Natural killer cell treated with Interleukin-12 subunit alpha and Interleukin-12 subunit beta and Interleukin-15 and Interleukin-18, amount 100 ng/mL, for 72 hours (primary cell): ENCODE results near the gene PHACTR2. TPM values are rescaled to one million over a fixed set of nuclear protein-coding genes. Genes with fewer than 3 reads are reported as not detected.
A peak's percentile ranks its signal among the peaks of the same experiment; 100 is the strongest.
"Not testable (repeated sequence)": the region's sequence is repeated elsewhere in the genome, so short reads cannot be mapped to it uniquely, and the experiment has no call there.

Experiments
- ATAC-seq, 2 donors: fragments of 150-1000 bp; cut with Tn5 transposase in 1 of 2; sonication (Bioruptor Pico), chemical (Tn5 transposase) in 1 of 2; 2 replicates each; pipeline ENCODE4 v1.10.0; 2021
- DNase-seq: peaks from one replicate; pipeline ENCODE4 v3.0.0; 2022; ENCODE audit warnings: low spot score
- H3K27ac Mint-ChIP-seq, 2 donors: 1 replicate in 1 of 2; 2 replicates in 1 of 2; pipeline ENCODE4 v1.8.0; 2022; ENCODE audit warnings: mixed read lengths in 2 of 2, mild to moderate bottlenecking in 1 of 2, moderate library complexity in 1 of 2
- H3K27me3 Mint-ChIP-seq, 2 donors: 1 replicate in 1 of 2; 2 replicates in 1 of 2; pipeline ENCODE4 v1.8.0; 2022; ENCODE audit warnings: mixed read lengths in 2 of 2
- H3K36me3 Mint-ChIP-seq: one replicate; pipeline ENCODE4 v1.8.0; 2022; ENCODE audit warnings: mixed read lengths
- H3K4me1 Mint-ChIP-seq, 2 donors: 1 replicate in 1 of 2; 2 replicates in 1 of 2; pipeline ENCODE4 v1.8.0; 2022; ENCODE audit warnings: low read depth in 2 of 2, mixed read lengths in 2 of 2, mild to moderate bottlenecking in 1 of 2
- H3K4me3 Mint-ChIP-seq: one replicate; pipeline ENCODE4 v1.8.0; 2022; ENCODE audit warnings: mixed read lengths
- H3K9me3 Mint-ChIP-seq: 2 replicates; pipeline ENCODE4 v1.8.0; 2022; ENCODE audit warnings: mixed read lengths
- total RNA-seq, 2 donors: library from RNA; stranded (reverse); gene quantifications; one replicate each; pipeline ENCODE4 v1.2.3, GENCODE V29; 2022

The PHACTR2 gene
- total RNA-seq, 2 donors from 2014 or later, result 19.9 to 23.6 TPM

DNA sequence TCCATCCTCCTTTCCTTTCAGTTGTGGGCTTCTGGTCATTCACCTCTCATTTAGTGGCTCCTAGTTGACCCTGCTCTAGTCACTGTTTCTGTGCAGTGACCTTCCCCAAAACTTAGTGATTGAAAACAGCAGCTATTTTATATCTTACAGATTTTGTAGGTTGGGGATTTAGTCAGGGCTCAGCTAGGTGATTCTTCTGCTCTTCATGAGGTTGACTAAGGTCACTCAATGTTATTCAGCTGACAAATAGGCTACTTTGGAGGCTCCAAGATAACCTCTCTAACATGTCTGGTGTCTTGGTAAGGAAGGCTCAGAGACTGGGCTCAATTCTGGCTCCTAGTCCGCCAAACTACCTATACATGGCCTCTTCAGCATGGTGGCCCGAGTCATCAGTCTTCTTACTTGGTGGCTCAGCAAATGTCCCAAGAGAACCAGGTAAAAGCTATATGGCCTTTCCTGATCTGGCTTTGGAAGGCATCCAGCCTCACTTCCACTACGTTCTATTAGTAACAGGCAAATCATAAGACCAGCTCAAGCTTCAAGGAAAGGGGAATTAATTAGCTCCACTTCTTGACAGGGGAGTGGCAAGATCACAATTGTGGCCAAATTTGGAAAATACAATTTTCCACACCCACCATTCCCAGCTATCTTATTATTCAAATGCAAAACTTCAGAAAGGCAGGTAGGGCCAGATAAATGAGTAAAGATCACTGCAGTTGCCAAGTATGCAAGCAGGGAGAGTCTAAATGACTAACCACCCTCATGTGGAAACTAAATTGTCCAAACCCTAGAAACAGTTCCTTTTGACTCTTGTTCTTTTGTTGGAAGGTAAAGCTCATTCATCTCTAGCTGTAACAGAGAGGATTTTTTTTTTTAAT is 114.9 kb downstream of the PHACTR2 start:
- peaks cover 27% of the 10 kb centered on the region for H3K36me3 Mint-ChIP-seq
- H3K4me3 Mint-ChIP-seq, result no peak overlapping the region
- ATAC-seq, result no peak
- H3K4me1 Mint-ChIP-seq, result no peaks in the 10 kb centered on the region
- H3K27me3 Mint-ChIP-seq, result no peaks in the 10 kb centered on the region
- H3K9me3 Mint-ChIP-seq, result peaks cover under 1% of the 10 kb centered on the region
- no peak for DNase-seq
- H3K27ac Mint-ChIP-seq, result no peak overlapping the region

DNA sequence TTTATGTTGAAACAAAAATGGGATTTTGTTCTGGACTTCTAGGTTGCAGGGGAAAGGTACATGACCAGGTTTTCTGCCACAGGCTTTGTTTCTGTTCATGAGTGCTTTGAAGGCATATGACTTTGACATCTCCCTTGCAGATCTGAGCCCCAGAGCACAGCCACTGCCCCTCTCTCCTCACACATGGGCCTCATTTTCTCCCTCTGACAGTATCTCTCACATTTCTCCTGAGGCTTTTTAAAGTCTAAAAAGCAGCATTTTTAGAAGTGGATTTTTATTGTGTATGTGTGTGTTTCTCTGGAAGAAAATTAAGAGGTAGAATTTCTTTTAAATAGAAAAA is 115.5 kb downstream of the PHACTR2 start:
- H3K27ac Mint-ChIP-seq, result no peak overlapping the region
- H3K4me3 Mint-ChIP-seq, result no peak overlapping the region
- H3K36me3 Mint-ChIP-seq, result peaks cover 33% of the 10 kb centered on the region
- H3K4me1 Mint-ChIP-seq, result no peaks in the 10 kb centered on the region
- DNase-seq (no peak), ATAC-seq (no peak)
- H3K27me3 Mint-ChIP-seq, result no peaks in the 10 kb centered on the region
- H3K9me3 Mint-ChIP-seq, result peaks cover 6% of the 10 kb centered on the region

DNA sequence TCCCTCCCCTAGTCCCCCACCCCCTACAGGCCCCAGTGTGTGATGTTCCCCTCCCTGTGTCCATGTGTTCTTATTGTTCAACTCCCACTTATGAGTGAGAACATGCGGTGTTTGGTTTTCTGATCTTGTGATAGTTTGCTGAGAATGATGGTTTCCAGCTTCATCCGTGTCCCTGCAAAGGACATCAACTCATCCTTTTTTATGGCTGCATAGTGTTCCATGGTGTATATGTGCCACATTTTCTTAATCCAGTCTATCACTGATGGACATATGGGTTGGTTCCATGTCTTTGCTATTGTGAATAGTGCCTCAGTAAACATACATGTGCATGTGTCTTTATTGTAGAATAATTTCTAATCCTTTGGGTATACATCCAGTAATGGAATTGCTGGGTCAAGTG is 118.8 kb downstream of the PHACTR2 start:
- peaks cover 30% of the 10 kb centered on the region for H3K36me3 Mint-ChIP-seq
- H3K4me1 Mint-ChIP-seq, H3K27me3 Mint-ChIP-seq, DNase-seq, ATAC-seq, H3K27ac Mint-ChIP-seq, H3K4me3 Mint-ChIP-seq: not testable (repeated sequence)
- peaks cover 13% of the 10 kb centered on the region for H3K9me3 Mint-ChIP-seq

DNA sequence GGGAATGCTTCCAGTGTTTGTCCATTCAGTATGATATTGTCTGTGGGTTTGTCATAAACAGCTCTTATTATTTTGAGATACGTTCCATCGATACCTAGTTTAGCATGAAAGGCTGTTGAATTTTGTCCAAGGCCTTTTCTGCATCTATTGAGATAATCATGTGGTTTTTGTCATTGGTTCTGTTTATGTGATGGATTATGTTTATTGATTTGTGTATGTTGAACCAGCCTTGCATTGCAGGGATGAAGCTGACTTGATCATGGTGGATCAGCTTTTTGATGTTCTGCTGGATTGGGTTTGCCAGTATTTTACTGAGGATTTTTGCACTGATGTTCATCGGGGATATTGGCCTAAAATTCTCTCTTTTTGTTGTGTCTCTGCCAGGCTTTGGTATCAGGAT is 120.7 kb downstream of the PHACTR2 start:
- H3K9me3 Mint-ChIP-seq, result peaks cover 13% of the 10 kb centered on the region
- H3K36me3 Mint-ChIP-seq, result peaks cover 22% of the 10 kb centered on the region
- not testable (repeated sequence) for H3K4me3 Mint-ChIP-seq, H3K4me1 Mint-ChIP-seq, ATAC-seq, H3K27me3 Mint-ChIP-seq, H3K27ac Mint-ChIP-seq, DNase-seq

DNA sequence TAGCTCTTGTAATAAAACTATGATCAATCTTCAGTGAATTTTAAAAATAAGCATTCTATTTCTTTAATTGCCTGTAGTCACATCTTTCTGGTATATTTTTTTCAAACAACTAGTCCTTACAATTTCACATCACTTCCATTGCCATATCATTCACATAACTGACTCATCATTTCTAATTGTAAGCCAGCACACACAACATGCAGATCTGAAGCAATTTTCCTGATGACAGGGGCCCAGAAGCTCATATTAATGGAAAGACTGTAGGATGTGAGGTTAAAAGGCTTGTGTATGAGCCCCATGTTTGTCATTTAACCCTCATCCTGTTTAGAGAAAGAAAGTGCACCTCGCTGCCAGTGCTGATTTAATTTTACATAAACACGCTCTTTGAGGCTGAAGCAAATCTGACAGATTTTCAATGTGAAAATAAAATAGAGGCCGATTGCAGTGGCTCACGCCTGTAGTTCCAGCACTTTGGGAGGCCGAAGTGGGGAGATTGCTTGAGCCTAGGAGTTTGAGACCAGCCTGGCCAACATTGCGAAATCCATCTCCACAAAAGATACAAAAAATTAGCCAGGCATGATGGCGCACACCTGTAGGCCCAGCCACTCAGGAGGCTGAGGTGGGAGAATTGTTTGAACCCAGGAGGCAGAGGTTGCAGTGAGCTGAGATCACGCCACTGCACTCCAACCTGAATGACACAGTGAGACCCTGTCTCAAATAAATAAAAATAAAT is 125.2 kb downstream of the PHACTR2 start:
- H3K4me1 Mint-ChIP-seq, result peaks cover 10 to 20% of the 10 kb centered on the region in 2 donors
- H3K27ac Mint-ChIP-seq, result no peak overlapping the region
- peaks cover 14% of the 10 kb centered on the region for H3K36me3 Mint-ChIP-seq
- no peak overlapping the region for H3K4me3 Mint-ChIP-seq
- no peaks in the 10 kb centered on the region for H3K27me3 Mint-ChIP-seq
- no peak for ATAC-seq
- peaks cover 9% of the 10 kb centered on the region for H3K9me3 Mint-ChIP-seq
- DNase-seq, result no peak

DNA sequence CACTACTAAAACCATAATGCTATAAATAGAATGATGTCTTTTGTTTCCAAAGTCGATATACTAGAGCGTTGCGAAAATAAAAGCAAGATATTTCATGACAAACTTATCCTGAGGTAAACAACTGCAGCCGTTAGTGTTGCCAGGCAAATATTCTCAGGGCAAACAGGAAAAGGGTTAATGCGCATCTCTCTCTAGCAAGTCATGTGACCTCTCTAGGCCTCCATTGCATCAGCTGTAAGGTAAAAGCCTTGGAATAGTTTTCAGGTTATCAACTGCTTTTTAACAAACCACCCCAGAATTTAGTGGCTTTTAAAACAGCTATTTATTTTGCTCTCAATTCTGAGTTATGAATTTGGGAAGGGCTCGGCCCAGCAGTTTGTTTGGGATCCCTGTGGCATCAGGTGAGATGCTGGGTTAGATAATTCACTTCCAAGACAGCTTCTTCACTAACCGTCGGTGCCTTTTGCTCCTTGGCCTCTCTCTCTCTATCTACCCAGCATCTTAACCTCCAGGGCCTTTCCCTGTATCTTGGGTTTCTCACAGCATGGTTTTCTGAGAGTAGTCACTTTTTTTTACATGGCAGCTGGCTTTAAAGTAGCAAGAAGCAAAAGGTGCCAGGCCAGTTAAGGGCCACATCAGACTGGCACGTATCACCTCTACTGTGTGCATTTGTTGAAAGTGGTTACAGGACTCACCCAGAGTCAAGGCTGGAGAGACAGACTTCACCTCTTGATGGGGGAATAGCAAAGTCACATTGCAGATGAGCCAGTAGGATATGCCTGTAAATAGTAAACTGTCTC is 126.2 kb downstream of the PHACTR2 start:
- no peak overlapping the region for H3K4me3 Mint-ChIP-seq
- H3K27ac Mint-ChIP-seq, result no peak overlapping the region
- H3K9me3 Mint-ChIP-seq, result peaks cover 7% of the 10 kb centered on the region
- H3K36me3 Mint-ChIP-seq, result peaks cover 8% of the 10 kb centered on the region
- no peaks in the 10 kb centered on the region for H3K27me3 Mint-ChIP-seq
- H3K4me1 Mint-ChIP-seq, result peaks cover 10 to 20% of the 10 kb centered on the region in 2 donors
- no peak for ATAC-seq
- no peak for DNase-seq

DNA sequence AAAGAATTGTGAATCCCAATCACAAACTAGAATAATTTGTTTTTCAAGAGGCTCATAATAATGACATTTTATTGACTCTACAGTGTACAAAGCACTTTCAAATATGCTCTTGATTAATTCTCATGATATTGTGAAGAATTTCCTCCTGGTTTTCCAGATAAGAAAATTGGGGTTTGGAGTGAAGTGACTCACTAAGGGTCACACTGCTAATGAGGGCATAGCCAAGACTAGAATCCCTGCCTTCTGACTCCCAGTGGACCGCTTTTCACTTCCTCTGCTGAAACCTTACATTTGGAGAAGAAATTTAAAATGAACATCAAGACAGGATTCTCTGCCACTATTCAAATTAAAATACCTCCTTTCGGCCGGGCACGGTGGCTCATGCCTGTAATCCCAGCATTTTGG is 127.1 kb downstream of the PHACTR2 start:
- H3K27me3 Mint-ChIP-seq, result no peaks in the 10 kb centered on the region
- H3K36me3 Mint-ChIP-seq, result no peaks in the 10 kb centered on the region
- no peaks in the 10 kb centered on the region for H3K9me3 Mint-ChIP-seq
- H3K4me1 Mint-ChIP-seq, result peaks cover 10 to 20% of the 10 kb centered on the region in 2 donors
- DNase-seq (no peak), ATAC-seq (no peak)
- no peak overlapping the region for H3K27ac Mint-ChIP-seq
- no peak overlapping the region for H3K4me3 Mint-ChIP-seq

DNA sequence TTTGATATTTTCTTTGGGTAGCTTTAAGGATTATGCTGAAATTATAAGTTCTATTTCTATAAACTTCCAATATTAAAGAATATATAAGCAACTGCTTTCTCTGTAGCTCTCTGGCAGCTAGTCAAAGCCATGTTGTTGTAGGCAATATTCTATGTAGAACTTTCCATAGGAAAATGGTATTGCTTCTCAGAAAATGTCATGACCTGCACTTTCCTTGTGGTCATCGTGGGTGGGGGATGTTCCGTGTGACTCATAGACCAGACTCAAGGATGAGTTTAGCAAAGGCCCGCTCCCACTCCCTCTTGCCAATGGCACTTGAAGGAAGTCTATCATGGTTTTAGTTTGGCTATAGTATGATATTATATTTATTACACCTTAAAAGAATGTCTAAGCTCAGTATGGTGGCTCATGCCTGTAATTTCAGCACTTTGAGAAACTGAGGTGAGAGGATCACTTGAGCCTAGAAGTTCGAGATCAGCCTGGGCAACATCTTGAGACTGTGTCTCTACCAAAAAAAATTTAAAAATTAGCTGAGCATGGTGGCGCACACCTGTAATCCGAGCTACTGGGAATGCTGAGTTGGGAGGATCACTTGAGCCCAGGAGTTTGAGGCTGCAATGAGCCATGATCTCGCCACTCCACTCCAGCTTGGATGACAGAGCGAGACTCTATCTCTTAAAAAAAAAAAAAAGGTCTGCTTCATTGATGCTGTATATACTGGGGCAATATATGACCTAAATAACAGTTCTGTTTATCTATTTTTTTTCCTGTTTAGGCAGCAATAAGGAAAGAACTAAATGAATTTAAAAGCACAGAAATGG is 128.7 kb downstream of the PHACTR2 start:
- Mint-ChIP-seq H3K27me3 (no peaks in the 10 kb centered on the region), H3K9me3 (no peaks in the 10 kb centered on the region), H3K36me3 (no peaks in the 10 kb centered on the region), H3K4me3 (no peak overlapping the region), H3K4me1 (peaks cover 10 to 20% of the 10 kb centered on the region in 2 donors), H3K27ac (peak overlapping the region in 1 of 2 donors; percentile 67)
- ATAC-seq (peak; percentile 53 to 73), DNase-seq (no peak)

DNA sequence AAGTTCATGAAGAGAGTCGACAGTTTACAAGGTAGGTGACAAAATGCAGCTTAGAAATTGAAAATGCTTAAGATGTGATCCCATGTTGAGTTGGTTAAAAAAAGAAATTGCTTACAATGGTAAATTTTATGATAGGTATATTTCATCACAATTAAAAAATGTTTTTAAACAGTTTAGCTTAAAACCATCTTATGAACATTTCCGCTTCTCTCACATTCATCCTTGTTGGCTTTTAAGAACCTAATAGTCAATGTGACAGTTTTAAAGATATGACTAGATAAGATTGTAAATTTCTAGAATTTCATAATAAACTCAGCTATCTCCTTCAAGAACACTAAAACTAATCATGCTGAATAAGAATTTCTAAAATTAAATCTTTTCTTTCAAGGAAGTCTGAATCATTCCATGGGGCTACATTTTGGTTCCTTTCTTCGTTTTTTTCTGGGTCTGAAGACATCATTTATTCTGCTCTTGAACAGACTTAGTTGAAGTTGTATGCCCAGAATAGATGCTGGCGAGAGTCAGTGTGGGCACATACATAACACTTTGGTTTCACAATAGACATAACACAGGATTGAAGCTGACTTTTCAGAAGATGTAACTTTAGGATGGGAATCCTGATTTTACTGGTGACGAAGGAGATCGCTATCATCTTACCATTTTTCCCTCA is 129.5 kb downstream of the PHACTR2 start:
- H3K27ac Mint-ChIP-seq, result peak overlapping the region; percentile 6 to 59
- no peaks in the 10 kb centered on the region for H3K36me3 Mint-ChIP-seq
- peaks cover 10 to 20% of the 10 kb centered on the region in 2 donors for H3K4me1 Mint-ChIP-seq
- DNase-seq (no peak), ATAC-seq (no peak)
- H3K4me3 Mint-ChIP-seq, result peak overlapping the region; percentile 16
- no peaks in the 10 kb centered on the region for H3K9me3 Mint-ChIP-seq
- H3K27me3 Mint-ChIP-seq, result no peaks in the 10 kb centered on the region

DNA sequence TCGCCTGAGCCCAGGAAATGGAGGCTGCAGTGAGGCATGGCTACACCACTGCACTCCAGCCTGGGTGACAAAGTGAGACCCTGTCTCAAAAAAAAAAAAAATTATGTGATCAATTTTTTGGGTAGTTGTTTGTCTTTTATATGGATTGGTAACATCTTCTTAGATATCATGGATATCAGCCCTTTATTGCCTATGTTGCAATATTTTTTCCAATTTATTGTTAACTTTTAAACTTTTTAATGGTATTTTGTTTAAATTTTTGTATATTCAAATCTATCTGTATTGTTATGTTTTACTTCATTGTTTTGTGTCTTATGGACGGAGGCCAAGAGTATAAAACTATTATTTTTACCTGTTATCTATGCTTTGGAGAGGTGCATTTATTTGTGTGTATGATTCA is 133.0 kb downstream of the PHACTR2 start:
- Mint-ChIP-seq H3K9me3 (no peaks in the 10 kb centered on the region), H3K27ac (no peak overlapping the region), H3K4me1 (peaks cover 6 to 15% of the 10 kb centered on the region in 2 donors), H3K36me3 (no peaks in the 10 kb centered on the region), H3K27me3 (no peaks in the 10 kb centered on the region), H3K4me3 (no peak overlapping the region)
- no peak for DNase-seq
- no peak for ATAC-seq

DNA sequence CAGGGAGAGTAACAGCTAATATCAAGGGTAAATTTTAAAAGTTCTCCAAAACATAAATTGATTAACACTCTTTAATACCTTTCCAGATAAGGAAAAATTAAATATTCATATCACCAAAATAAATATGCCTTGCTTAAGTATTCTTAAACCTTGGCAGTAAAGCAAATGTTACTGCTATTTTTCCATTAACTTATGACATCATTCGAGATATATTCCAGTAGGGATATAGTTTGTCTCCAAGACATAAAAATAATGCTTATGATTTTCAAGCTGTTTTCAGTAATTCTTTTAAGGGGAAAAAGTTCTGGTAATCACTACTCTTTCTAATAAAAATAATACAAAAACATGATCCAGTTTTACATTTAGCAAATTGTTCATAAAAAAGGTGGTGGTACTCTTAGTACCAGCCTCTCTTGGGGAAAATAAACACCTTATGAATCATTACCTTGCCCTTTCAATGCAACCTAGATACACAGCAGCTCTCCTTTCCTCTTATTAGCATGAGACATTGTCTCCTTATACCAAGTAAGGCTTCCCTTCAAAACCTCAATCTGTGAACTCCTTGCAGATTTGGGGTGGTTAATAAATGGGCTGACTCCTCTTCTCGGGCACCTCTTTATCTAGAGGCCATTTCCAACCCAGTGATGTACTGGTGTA is 133.9 kb downstream of the PHACTR2 start:
- H3K9me3 Mint-ChIP-seq, result no peaks in the 10 kb centered on the region
- no peaks in the 10 kb centered on the region for H3K27me3 Mint-ChIP-seq
- H3K4me1 Mint-ChIP-seq, result peaks cover 6 to 13% of the 10 kb centered on the region in 2 donors
- ATAC-seq (no peak), DNase-seq (no peak)
- H3K4me3 Mint-ChIP-seq, result no peak overlapping the region
- H3K36me3 Mint-ChIP-seq, result no peaks in the 10 kb centered on the region
- no peak overlapping the region for H3K27ac Mint-ChIP-seq

DNA sequence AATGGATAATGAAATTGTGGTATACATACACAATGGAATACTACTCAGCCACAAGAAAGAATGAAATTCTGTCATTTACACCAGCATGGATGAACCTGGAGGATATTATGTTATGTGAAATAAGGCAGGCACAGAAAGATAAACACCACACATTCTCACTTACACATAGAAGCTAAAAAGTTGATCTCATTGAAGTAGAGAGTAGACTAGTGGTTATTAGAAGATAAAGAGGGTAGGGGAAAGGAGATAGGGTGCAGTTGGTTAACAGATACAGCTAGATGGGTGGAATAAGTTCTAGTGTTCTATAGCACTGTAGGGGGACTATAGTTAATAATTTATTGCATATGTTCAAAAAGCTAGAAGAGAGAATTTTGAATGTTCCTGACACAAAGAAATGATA is 139.9 kb downstream of the PHACTR2 start:
- Mint-ChIP-seq H3K4me3 (no peak overlapping the region), H3K27ac (no peak overlapping the region)
- no peak for ATAC-seq

More for the DNA sequence above, 139.9 kb downstream of the PHACTR2 start:
- Mint-ChIP-seq H3K27me3 (no peaks in the 10 kb centered on the region), H3K4me1 (no peaks in the 10 kb centered on the region), H3K9me3 (no peaks in the 10 kb centered on the region), H3K36me3 (no peaks in the 10 kb centered on the region)
- no peak for DNase-seq
